Measurements from ENCODE around the gene PIK3CA.

DNA sequence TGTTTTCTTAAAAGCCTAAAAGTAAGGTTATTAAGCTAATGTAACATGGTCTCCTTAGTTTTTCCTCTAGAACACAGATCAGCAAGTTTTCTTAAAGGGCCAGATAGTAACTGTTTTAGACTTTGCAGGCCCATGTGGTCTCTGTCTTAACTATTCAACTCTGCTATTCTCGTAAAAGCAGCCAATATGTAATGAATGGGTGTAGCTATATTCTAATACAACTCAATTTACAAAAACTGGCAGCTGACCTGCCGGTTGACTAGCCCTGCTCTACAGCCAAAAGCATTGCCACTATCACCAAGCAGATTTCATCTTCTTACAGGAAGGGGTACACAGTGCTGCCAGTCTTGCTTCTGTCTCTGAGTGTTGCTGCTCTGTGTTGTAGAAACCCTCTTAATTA is 75.4 kb downstream of the PIK3CA start:
- no peak for TF ChIP-seq BRCA1 (IDR thresholded peaks at IDR 0.05; ENCODE audit: low read depth, low read length)
- no peak for TF ChIP-seq ZBED1 (IDR thresholded peaks at IDR 0.05; ENCODE audit: borderline replicate concordance)
- TF ChIP-seq, protein P1, sequence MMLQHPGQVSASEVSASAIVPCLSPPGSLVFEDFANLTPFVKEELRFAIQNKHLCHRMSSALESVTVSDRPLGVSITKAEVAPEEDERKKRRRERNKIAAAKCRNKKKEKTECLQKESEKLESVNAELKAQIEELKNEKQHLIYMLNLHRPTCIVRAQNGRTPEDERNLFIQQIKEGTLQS (IDR thresholded peaks at IDR 0.05; ENCODE audit: borderline replicate concordance, extremely low read depth, low read depth, low read length) = no peak
- TF ChIP-seq EED (IDR thresholded peaks at IDR 0.05; ENCODE audit: low read depth) = no peak
- no peak for TF ChIP-seq ZNF274 (IDR thresholded peaks at IDR 0.05; ENCODE audit: insufficient read depth, insufficient read length)
- TF ChIP-seq CBFB (IDR thresholded peaks at IDR 0.05; ENCODE audit: low read depth) = no peak
- TF ChIP-seq, protein P2, sequence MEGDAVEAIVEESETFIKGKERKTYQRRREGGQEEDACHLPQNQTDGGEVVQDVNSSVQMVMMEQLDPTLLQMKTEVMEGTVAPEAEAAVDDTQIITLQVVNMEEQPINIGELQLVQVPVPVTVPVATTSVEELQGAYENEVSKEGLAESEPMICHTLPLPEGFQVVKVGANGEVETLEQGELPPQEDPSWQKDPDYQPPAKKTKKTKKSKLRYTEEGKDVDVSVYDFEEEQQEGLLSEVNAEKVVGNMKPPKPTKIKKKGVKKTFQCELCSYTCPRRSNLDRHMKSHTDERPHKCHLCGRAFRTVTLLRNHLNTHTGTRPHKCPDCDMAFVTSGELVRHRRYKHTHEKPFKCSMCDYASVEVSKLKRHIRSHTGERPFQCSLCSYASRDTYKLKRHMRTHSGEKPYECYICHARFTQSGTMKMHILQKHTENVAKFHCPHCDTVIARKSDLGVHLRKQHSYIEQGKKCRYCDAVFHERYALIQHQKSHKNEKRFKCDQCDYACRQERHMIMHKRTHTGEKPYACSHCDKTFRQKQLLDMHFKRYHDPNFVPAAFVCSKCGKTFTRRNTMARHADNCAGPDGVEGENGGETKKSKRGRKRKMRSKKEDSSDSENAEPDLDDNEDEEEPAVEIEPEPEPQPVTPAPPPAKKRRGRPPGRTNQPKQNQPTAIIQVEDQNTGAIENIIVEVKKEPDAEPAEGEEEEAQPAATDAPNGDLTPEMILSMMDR (IDR thresholded peaks at IDR 0.05 in 2 of 3, conservative IDR thresholded peaks at IDR 0.05 in 1 of 3; ENCODE audit: control insufficient read depth in 2 of 3, extremely low read depth in 1 of 3, insufficient read depth in 1 of 3, low read depth in 3 of 3, low read length in 3 of 3) = no peak
- TF ChIP-seq RB1 (IDR thresholded peaks at IDR 0.05; ENCODE audit: borderline replicate concordance) = no peak
- TF ChIP-seq EGR1 (IDR thresholded peaks at IDR 0.05; ENCODE audit: borderline replicate concordance in 1 of 2, low read depth in 2 of 2, low read length in 2 of 2) = no peak
- TF ChIP-seq BHLHE40 (IDR thresholded peaks at IDR 0.05; ENCODE audit: borderline replicate concordance in 1 of 2, low read depth in 2 of 2, low read length in 1 of 2) = no peak
- no peak for TF ChIP-seq RAD21 (IDR thresholded peaks at IDR 0.05; ENCODE audit: insufficient read depth, low read depth, low read length)
- TF ChIP-seq JUND (IDR thresholded peaks at IDR 0.05; ENCODE audit: low read depth, low read length) = no peak
- no peak for TF ChIP-seq POLR2A (IDR thresholded peaks at IDR 0.05; ENCODE audit: low read depth, low read length)
- TF ChIP-seq HDGF (IDR thresholded peaks at IDR 0.05) = no peak

Data from GM12878 (cell line).